SKM-1 (cell line): ENCODE results near the gene DUSP7.

Experiments used
- DNase-seq: peaks from one replicate; lab custom pipeline; 2025; ENCODE audit not compliant: unreplicated experiment; lab: John Stamatoyannopoulos, UW

Gene DUSP7

GRCh38 chr3:52068730-52069129, 12.4 kb upstream of the DUSP7 start:
- DNase-seq: no peak

GRCh38 chr3:52068055-52068571, 11.7 kb upstream of the DUSP7 start:
- DNase-seq: no peak

- no peak for DNase-seq
Measured at GRCh38 chr3:52067526-52067925, 11.2 kb upstream of the DUSP7 start.

GRCh38 chr3:52067046-52067445, 10.7 kb upstream of the DUSP7 start:
- DNase-seq: no peak

- no peak for DNase-seq
Measured at GRCh38 chr3:52065264-52065756, 8.9 kb upstream of the DUSP7 start.

GRCh38 chr3:52064561-52064960, 8.2 kb upstream of the DUSP7 start:
- no peak for DNase-seq

GRCh38 chr3:52063026-52063723, 6.8 kb upstream of the DUSP7 start:
- no peak for DNase-seq

GRCh38 chr3:52062505-52062904, 6.1 kb upstream of the DUSP7 start:
- DNase-seq: no peak

- no peak for DNase-seq
Measured at GRCh38 chr3:52061121-52061910, 4.9 kb upstream of the DUSP7 start.

- no peak for DNase-seq
Measured at GRCh38 chr3:52059781-52060180, 3.4 kb upstream of the DUSP7 start.

- DNase-seq: no peak
Measured at GRCh38 chr3:52057812-52058495, 1.6 kb upstream of the DUSP7 start.

- DNase-seq: peak; percentile 99
Measured at GRCh38 chr3:52056968-52057811, 819 bp upstream of the DUSP7 start.

GRCh38 chr3:52055537-52056351, 627 bp downstream of the DUSP7 start:
- no peak for DNase-seq

GRCh38 chr3:52054661-52055511, 1.5 kb downstream of the DUSP7 start:
- no peak for DNase-seq

GRCh38 chr3:52053307-52054304, 2.8 kb downstream of the DUSP7 start:
- no peak for DNase-seq

- peak; percentile 61 for DNase-seq
Measured at GRCh38 chr3:52052831-52053306, 3.5 kb downstream of the DUSP7 start.

- no peak for DNase-seq
Measured at GRCh38 chr3:52051444-52051843, 4.9 kb downstream of the DUSP7 start.
